Measurements from ENCODE around the gene DCLK2.

DNA sequence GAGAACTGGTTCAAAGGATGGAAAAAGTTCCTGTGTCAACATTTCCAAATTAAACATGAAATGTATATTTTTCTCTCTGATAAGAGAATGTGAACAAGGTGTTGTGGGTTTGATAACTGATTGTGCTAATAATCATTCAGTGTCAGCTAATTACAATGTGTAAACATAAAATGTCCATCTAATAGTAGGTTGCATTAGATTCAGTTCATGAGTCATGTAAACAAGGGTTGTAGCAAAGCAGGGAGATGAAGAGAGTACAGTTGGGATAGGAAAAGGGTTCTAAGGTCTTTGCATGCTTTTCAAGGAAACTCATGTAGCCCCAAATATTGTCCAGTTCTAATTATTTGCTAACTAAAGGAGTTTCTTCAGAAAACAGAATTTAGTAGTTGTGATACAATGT, 55.4 kb downstream of the DCLK2 start:
- TF ChIP-seq CTCF (IDR thresholded peaks at IDR 0.05; ENCODE audit: control extremely low read depth in 1 of 3, insufficient read depth in 1 of 3, low read depth in 1 of 3, low read length in 3 of 3) (no peak), TCF12 (IDR thresholded peaks at IDR 0.05; ENCODE audit: low read depth, low read length) (no peak), TEAD4 (IDR thresholded peaks at IDR 0.05; ENCODE audit: low read depth, low read length) (no peak), POLR2AphosphoS5 (IDR thresholded peaks at IDR 0.05; ENCODE audit: low read depth, low read length) (no peak), SP1 (IDR thresholded peaks at IDR 0.05; ENCODE audit: low read depth, low read length) (no peak), ATF2 (IDR thresholded peaks at IDR 0.05; ENCODE audit: low read length) (no peak), BCL11A (IDR thresholded peaks at IDR 0.05; ENCODE audit: low read depth in 2 of 2, low read length in 2 of 2) (no peak), EZH2 (IDR thresholded peaks at IDR 0.05; ENCODE audit: low read depth, low read length, severe bottlenecking) (no peak), SUZ12 (IDR thresholded peaks at IDR 0.05; ENCODE audit: low read length) (no peak), GABPA (IDR thresholded peaks at IDR 0.05; ENCODE audit: borderline replicate concordance, insufficient read depth, low read length) (no peak), CBX5 (IDR thresholded peaks at IDR 0.05; ENCODE audit: low read depth, low read length) (no peak), HDAC2 (IDR thresholded peaks at IDR 0.05; ENCODE audit: borderline replicate concordance in 1 of 2, low read depth in 2 of 2, low read length in 2 of 2) (no peak)
- TF ChIP-seq, protein P1, sequence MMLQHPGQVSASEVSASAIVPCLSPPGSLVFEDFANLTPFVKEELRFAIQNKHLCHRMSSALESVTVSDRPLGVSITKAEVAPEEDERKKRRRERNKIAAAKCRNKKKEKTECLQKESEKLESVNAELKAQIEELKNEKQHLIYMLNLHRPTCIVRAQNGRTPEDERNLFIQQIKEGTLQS (IDR thresholded peaks at IDR 0.05; ENCODE audit: insufficient read depth, low read depth, low read length), result no peak
- TF ChIP-seq, protein P2, sequence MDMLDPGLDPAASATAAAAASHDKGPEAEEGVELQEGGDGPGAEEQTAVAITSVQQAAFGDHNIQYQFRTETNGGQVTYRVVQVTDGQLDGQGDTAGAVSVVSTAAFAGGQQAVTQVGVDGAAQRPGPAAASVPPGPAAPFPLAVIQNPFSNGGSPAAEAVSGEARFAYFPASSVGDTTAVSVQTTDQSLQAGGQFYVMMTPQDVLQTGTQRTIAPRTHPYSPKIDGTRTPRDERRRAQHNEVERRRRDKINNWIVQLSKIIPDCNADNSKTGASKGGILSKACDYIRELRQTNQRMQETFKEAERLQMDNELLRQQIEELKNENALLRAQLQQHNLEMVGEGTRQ (IDR thresholded peaks at IDR 0.05; ENCODE audit: low read length), result no peak
